NCI-H460 (cell line): ENCODE results near the gene STX10. TPM values are rescaled to one million over a fixed set of nuclear protein-coding genes. Genes with fewer than 3 reads are reported as not detected.
A peak's percentile ranks its signal among the peaks of the same experiment; 100 is the strongest.
"Not testable (repeated sequence)": the region's sequence is repeated elsewhere in the genome, so short reads cannot be mapped to it uniquely, and the experiment has no call there.

Experiments
- DNase-seq: peaks from one replicate; pipeline ENCODE4 v3.0.0-alpha.2; 2016; ENCODE audit warnings: low read depth; ENCODE audit errors: extremely low read depth
- total RNA-seq: library from RNA; depleted of rRNA; stranded (reverse); fragments of >200 nt; shearing (Covaris generic); gene quantifications from 2 replicates; pipeline ENCODE4 v1.2.3, GENCODE V29; 2014

STX10 gene
- total RNA-seq, 1 experiment from 2014 or later, result 49.9 TPM

DNA sequence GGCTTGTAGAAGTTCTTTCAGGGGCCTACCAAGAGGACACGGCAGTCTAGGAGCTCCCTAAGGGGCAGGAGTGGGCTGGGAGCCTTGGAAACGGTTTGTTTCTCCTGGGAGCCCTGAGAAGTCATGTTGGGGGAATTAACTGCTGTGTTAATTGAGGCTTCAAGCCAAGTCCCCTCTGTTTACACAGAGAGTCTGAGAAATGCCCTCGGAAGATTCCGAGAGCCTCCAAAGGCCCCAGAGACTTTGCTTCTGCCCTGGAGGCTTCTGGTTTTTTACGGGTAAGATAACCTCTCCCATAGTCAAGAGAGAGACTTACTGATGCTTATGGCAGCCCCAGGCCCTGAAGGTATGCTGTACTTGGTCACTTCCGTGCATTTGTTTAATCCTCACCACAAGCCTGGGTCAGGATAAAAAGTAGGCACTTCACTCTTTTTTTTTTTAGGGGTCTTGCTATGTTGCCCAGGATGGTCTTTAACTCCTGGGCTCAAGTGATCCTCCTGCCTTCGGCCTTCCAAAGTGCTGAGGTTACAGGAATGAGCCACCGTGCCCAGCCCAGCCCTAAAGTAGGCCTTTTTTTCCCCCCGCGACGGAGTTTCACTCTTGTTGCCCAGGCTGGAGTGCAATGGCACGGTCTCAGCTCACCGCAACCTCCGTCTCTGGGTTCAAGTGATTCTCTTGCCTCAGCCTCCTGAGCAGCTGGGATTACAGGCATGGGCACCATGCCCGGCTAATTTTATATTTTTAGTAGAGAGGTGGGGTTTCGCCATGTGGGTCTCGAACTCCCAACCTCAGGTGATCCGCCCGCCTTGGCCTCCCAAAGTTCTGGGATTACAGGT lies 15.2 kb upstream of the STX10 start:
- DNase-seq, result no peak

DNA sequence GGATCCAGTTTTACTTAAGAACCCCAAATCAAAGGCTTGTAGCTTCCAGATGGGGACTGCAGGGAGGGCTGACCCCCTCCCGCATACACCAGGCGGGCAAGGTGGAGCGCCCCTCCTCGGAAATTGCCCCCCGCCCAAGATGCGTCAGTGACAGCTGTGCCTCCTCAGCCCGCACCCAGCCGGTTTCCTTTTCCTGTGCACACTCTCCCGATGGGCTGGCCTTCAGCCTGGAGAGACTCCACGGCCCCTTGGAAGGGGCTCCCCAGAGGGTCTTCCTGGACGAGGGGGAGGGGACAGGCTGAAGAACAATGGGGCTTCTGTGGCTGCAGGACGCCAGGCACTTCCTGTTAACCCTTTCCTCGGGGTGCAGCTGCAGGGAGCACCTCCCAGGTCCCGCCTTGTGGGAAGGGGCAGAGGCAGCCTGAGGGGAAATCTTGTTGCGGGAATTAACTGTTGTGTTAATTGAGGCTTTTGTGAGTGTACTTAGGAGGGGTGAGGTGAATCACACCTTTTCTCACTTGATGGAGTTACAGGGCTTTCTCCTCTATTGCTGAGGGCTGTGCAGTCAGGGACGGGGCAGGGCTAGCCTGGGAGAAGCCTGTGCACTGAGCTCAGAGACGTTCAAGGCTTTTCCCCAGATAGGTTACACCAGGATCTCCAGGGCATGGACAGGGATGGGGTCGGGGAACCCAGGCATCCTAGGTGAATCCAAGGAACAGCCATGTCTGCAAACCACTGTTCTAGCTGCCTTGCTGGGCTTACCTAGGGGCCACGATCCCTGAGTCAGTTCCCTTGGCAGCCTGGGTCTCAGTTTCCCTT lies 14.4 kb upstream of the STX10 start:
- peak; percentile 54 for DNase-seq

DNA sequence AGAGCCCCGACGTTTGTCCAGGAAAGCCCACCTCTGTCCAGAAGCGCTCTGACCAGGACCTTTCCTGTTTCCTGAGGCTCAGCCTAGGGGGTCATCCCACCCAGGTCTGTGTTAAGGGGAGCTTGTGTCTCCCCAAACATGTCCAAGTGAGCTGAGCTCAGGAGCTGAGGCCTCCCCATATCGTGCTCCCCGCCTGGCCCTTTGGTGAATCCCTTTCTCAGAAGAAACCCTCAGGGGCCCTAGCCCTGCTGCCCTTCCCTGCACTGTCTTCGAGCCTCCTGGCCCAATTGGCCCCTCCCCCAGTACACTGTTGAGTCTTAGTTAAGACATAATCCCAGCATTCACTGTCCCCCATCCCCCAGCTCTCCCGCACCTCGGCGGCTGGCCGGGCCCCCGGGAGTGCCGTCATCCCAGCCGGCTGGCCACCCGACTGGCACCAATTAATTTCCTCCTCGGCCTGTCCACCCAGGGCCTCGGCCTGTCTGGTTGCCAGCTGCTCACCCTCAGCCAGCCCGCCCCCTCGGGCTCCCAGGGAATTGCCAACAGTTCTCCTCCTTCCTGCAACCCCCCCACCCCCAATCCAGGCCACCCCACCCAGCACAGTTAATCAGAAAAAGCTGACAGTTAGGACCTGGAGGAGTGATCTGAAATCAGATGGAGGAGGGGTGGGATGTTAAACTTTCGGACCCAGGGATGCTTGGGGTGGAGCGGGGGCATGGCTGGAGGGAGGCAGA lies 13.6 kb upstream of the STX10 start:
- peak; percentile 80 for DNase-seq

DNA sequence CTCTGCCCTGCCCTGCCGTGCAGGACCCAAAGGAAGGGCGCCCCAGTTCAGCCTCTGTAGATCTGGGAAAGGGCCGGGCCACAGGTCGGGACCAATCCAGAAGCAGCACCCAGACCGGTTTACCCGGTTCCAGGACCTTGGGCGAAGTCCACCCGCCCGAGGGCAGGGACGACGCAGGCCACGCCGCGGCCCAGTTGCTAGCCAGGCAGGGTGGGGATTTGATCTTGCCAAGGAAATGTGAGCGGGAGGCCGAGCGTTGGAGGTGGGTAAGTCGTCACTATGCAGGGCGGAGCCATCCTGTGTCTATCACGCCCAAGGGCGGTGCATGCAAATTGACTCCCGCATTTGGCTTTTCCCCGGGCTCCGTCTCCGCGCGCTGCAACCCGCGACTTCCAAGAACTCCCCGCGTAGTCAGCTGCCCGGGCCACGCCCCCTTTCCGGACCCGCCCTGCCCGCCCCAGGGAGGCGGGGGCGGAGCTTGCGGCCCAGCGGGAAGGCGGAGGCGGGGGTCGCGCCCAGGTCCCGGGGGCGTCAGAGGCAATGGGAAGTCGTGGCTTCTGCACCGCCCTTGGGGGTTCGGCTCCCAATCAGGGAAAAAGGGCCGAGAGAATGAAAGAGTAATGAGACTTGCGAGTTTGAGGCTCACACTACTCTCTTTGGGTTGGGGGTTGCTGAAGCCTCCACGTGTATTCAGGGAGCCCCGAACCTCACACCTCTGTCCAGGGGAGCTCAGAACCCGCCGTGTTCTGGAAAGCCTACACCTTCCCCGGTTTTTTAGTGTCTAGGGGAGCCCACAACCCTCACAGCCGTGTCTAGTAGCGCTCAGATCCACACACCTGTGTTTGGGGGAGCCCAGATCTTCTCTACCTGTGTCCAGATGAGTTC lies 12.8 kb upstream of the STX10 start:
- peak; percentile 94 for DNase-seq

DNA sequence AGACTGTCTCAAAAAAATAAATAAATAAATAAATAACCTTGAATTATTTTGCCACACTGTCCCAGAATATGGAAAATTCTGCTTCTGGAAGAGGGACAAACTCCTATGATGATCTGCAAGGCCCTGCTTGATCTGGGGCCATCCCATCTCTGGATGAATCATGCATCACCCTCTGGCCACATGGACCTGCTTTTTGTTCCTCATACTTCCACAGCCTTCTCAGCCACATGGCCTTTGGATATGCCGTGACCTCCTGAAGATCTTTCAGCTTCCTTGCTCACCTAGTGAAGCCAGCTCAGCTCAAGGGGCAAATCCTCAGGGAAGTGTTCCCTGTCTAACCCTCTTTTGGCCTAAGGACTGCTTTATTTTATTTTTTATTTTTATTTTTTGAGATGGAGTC lies 10.4 kb upstream of the STX10 start:
- DNase-seq, result no peak

DNA sequence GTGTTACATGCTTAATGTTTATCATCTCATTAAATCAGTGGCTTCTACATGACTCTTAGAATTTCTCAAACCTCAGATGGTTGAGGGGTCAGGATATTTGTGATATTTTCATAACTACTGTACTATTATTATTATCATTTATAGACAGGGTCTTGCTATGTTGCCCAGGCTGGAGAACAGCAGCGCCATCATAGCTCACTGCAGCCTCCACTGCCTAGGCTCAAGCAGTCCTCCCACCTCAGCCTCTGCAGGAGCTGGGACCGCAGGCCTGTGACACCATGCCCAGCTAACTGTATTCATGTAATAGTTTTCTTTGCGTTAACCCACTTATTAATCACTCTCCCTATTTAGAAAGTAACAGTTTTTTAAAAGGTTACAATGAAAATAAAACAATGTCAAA lies 9.5 kb upstream of the STX10 start:
- DNase-seq, result no peak

DNA sequence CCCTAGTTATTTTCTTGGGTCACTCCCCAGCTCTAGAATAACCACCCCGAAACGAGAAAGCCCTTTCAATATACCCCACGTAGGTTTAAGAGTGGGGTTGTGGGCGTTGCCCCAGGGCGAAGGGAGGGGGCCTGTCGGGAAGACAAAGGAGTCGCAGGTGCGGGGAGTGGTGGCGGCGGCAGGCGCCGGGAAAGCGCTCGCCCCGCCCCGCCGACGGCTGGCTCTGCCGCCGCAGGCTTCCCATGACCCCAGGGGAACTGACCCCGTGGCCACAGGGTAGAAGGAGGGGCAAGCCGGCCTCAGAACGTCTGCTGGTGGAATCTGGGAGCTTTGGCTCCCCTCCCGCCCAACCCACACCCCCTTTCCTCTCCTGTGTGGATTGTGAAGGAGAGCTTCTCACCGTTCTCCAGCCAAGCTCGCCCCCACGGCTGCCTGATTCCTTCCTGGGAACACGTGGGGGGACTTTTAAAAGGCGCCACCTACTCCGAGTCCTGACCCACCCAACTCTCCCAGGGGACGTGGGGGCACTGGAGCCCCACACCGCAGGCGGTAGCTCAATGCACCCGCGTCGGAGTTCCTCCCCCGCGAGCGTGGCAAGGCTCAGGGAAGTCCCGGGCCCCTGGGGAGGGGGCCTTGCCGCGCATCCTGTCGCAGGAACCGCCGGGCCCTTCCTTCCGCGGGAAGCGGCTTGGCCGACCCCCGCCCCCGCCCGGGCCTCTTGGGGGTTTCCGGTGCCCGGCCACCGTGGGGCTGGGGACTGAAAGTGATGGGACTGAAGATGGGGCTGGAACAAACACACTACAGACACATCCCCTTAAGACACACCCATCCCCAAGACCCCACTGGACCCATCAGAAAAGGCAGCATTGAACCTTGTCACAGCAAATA lies 5.5 kb upstream of the STX10 start:
- peak; percentile 44 for DNase-seq

DNA sequence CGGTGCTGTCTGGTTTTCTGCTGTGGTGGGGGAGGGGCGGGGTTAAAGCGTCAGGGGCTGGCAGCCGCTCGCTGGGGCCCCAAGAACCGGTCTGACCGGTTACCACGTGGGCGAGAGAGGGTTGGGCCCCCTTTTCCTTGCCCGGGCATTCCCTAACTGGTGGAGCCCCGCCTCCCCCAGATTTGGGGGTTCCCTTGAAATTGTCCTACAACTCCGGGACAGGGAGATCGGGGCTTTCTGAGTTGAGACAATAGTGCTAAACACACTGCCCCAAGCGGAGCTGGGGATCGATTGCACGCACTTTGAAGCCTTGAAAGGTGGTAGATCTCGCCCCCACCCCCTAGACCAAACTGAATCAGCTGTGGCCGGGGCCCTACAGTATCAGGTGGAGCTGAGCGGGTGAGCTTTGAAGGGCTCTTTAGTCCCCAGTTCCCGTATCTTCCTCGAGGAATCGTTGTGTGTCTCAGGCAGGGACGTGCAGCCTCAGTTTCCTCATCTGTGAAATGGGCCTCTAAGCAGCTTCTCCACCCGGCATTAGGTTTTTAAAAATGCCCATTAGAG lies 4.8 kb upstream of the STX10 start:
- DNase-seq, result no peak

DNA sequence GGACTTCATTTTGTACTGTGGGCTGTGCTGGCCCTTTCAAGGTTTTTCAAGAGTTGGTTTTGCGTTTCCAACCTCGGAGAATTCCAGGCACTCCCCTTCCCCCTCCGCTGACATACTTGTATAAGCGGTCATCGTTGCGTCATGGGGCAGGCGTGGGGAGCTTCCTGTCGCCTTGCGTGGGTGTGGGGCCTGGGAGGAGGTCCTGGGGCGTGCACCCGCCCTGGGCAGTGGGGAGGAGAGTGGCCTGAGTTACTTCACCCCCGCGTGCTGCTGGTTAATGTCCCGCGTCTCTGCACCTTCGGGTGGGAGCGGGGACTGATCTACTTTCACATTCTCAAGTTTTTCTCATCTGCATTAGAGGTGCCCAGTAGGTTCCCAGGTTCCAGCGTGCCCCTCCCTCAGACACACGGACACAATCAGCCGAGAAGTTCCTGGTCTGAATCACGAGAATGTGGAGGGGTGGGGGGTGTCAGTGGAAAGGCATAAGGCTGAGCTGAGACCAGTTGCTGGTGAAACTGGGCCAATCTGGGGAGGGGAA lies 4.1 kb upstream of the STX10 start:
- DNase-seq, result peak; percentile 78

DNA sequence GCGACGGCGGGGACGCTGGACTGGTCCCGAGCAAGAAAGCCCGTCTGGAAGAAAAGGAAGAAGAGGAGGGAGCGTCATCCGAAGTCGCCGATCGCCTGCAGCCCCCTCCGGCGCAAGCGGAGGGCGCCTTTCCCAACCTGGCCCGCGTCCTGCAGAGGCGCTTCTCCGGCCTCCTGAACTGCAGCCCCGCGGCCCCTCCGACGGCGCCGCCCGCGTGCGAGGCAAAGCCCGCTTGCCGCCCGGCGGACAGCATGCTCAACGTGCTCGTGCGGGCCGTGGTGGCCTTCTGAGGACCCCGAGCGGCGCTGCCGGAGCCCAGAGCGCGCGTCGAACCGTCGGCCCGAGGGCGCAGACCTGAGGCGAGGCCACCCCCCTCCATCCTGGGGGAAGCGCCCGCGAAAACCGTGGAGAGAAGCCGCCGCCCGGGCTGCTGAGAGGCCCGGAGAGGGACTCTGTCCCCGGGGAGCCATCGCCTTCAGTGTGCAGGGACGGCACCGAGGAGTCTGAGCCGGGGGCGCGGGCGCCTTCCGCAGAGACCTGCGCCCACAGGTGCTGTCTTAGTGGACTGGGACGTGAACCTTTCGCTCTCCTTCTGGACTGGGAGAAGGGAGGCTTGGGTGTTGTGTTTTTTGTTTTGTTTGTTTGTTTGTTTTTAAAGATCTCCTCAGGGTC lies 3.5 kb upstream of the STX10 start:
- DNase-seq, result no peak

DNA sequence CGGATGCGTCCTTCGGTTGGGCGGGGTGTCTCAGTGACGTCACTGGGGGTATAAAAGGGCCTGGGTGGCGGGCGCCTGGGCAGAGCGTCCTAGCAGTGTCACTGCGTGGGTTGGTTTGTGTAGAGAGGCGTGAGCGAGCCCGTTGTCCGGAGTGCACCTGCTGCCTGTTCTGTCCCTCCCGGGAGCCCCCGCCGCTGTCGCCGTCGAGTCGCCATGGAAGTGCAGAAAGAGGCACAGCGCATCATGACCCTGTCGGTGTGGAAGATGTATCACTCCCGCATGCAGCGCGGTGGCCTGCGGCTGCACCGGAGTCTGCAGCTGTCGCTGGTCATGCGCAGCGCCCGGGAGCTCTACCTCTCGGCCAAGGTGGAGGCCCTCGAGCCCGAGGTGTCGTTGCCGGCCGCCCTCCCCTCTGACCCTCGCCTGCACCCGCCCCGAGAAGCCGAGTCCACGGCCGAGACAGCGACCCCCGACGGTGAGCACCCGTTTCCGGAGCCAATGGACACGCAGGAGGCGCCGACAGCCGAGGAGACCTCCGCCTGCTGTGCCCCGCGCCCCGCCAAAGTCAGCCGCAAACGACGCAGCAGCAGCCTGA lies 2.9 kb upstream of the STX10 start:
- DNase-seq, result peak; percentile 93

DNA sequence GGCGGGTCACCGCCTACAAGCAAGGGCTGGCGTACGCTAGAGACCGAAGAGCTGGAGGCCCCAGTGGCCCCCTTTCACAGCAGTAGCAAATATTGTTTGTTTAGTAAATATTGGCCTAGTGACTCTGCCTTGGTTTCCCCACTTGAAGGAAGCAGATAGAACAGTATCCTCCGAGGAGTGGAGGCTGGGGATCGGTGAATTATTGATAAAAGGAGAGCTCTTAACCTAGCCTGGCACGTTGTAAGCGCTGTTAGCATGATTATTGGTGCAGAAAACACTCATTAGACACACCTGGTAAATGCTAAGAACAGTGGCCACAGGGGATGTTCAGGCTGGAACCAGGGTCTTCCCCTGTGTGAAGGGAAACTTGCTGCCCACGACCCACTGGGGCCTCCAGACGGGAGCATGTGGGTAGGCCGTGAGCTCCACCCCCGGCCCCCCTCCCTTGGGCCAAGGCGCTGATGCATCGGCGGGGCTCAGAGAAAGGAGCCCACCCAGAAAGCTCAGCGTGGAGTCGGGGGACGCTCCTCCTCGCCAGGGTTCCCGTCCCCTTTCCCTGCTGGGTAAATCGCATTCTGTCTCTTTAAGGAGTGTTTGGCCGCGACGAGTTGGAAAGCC lies 2.3 kb upstream of the STX10 start:
- DNase-seq, result no peak

DNA sequence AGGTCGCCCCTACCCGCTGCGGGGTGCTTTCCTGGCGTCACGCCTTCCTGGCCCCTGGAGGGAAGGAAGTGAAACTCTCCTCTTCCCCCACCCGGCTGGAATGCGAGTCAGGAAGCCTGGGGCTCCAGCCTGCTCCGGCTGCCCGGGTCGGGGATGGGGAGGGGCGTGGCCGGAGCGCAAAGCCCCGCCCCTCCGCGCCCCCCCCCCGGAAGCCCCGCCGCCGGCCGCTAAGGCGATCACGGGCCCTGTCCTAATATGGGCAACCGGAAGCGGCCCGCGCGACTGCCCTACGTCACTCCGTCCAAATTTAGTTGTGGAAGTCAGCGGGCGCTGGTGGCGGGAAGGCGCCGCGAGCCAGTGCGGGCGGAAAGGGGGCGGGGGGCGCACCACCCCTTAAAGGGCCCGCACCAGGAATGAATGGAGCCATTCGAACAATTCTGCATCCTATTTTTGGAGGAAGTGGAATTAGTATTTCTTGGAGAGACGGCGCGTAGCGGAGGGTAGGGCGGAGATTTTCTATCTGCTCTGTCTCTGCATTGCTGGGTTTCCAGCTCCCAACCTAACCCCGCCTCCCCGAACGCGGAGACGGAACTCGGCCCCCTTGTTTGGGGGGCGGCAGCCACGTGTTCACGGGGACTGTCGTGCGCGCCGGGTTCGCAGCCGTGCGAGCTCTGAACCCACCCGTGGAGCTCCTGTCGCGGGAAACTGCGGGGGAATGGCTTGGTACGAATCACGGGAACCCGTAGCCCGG lies 1.6 kb upstream of the STX10 start:
- peak; percentile 90 for DNase-seq

DNA sequence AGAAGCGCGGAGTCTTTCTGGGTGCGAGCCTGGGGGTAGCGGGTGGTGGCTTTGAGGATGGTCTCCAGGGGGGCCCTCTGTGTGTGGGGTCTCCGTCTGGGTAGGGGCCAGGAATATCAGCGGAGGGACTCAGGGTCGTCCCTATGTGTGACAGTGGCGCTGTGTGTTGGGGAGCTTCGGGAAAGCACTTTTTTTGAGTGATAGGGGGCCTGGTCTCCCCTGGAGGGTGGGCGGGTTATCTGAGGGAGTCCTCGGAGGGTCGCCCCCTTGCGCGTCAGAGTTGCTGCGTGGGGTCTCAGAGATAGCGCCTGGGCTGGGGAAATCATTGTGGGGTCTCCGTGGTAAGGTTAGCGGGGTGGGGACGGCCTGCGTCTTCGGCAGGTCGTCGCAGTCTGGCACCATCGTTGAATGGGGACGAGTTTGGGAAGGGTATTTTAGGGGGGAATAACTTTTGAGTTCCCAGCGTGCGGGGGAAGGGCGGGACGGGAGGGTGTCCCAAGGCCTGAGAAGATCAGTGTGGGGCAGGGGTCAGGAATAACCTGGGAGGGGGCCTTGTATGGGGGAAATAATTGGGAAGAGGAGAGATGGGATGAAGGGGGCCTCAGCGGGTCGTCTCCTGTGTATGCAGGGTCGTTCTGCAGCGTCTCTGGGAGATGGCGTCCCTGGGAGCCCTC lies 893 bp upstream of the STX10 start:
- DNase-seq, result no peak

DNA sequence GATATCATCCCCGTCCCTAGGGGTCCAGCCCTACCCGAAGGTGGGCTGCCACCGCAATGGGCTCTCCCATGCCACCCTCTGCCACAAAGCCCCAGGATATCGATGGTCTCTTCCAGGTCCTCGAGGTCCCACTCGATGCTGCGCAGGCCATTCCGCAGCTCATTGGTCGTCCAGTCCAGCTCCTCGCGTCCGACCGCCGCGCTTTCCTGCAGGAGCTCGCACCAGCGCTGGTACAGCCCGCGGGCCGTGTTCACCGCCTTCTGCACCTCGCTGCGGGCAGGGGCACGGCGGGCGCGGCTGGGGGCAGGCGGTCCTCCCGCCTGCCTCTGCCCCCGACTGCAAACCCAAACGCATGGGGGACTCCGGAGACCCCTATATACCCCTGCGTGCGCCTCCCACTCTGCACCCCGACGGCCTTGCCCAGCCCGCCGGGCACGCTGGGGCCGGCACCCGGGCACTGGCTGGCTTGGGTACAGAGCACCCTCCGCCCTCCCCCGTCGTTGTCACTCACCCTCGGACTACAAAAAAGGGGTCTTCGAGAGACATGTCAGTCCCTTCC lies 468 bp downstream of the STX10 start:
- no peak for DNase-seq

DNA sequence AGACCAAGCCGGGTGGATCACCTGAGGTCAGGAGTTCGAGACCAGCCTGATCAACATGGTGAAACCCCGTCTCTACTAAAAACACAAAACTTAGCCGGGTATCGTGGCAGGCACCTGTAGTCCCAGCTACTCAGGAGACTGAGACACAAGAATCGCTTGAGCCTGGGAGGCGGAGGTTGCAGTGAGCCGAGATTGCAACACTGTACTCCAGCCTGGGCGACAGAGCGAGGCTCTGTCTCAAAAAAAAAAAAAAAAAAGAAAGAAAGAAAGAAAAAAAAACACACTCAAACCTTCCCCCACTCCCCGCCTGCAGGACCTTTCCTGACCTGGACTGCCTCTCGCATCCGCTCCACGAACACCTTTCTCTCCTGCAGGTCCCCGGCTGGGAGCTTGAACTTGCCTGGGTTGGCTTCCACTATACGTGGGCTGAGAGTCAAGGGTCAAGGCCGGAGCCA lies 975 bp downstream of the STX10 start:
- DNase-seq, result not testable (repeated sequence)
